Trophoblast cell (in vitro differentiated cells and primary cell): ENCODE data around the gene ITPA.
A peak's percentile ranks its signal among the peaks of the same experiment; 100 is the strongest.

Experiments used
- DNase-seq, 2 donors: peaks; one replicate each; pipeline ENCODE4 v3.0.0-alpha.2; 2016
- H2AFZ ChIP-seq: 2 replicates; pipeline ENCODE4 v1.6.1; 2013; ENCODE audit warnings: low read length, moderate library complexity, mild to moderate bottlenecking; ENCODE audit not compliant: insufficient read depth, poor library complexity
- H2AK5ac ChIP-seq: 2 replicates; pipeline ENCODE4 v1.6.1; 2013; ENCODE audit warnings: mild to moderate bottlenecking, low read length
- H2BK120ac ChIP-seq: 2 replicates; pipeline ENCODE4 v1.6.1; 2013; ENCODE audit warnings: low read length, mild to moderate bottlenecking, moderate library complexity; ENCODE audit not compliant: insufficient read depth, poor library complexity
- H2BK12ac ChIP-seq: 2 replicates; pipeline ENCODE4 v1.6.1; 2013; ENCODE audit warnings: mild to moderate bottlenecking, low read length, moderate library complexity
- H2BK5ac ChIP-seq: 2 replicates; pipeline ENCODE4 v1.6.1; 2013; ENCODE audit warnings: low read length, low read depth, moderate library complexity, mild to moderate bottlenecking; ENCODE audit not compliant: poor library complexity
- H3K14ac ChIP-seq: 2 replicates; pipeline ENCODE4 v1.6.1; 2013; ENCODE audit warnings: mild to moderate bottlenecking, low read length
- H3K18ac ChIP-seq: 2 replicates; pipeline ENCODE4 v1.6.1; 2013; ENCODE audit warnings: mild to moderate bottlenecking, low read length
- H3K23ac ChIP-seq: 2 replicates; pipeline ENCODE4 v1.6.1; 2013; ENCODE audit warnings: low read length
- H3K27ac ChIP-seq: 2 replicates; pipeline ENCODE4 v1.5.1; 2013; ENCODE audit warnings: low read depth, mild to moderate bottlenecking, inconsistent platforms, low read length, moderate library complexity
- H3K27me3 ChIP-seq: 2 replicates; pipeline ENCODE4 v1.6.1; 2013; ENCODE audit warnings: inconsistent platforms, mild to moderate bottlenecking, low read length, moderate library complexity; ENCODE audit not compliant: insufficient read depth
- H3K36me3 ChIP-seq, 2 experiments: 1 replicate in 1 of 2; 2 replicates in 1 of 2; pipeline ENCODE4 v1.6.1; 2013; ENCODE audit warnings: low read length in 2 of 2, mild to moderate bottlenecking in 2 of 2, moderate library complexity in 1 of 2; ENCODE audit not compliant: insufficient read depth in 2 of 2, control insufficient read depth in 1 of 2
- H3K4ac ChIP-seq: 2 replicates; pipeline ENCODE4 v1.6.1; 2013; ENCODE audit warnings: low read depth, mild to moderate bottlenecking, low read length, moderate library complexity
- H3K4me1 ChIP-seq, 2 experiments: 1 replicate in 1 of 2; 2 replicates in 1 of 2; pipeline ENCODE4 v1.6.1; 2013; ENCODE audit warnings: low read length in 2 of 2, mild to moderate bottlenecking in 2 of 2, moderate library complexity in 1 of 2; ENCODE audit not compliant: insufficient read depth in 2 of 2, control insufficient read depth in 1 of 2
- H3K4me2 ChIP-seq: 2 replicates; pipeline ENCODE4 v1.6.1; 2013; ENCODE audit warnings: inconsistent platforms, mild to moderate bottlenecking, low read length, moderate library complexity
- H3K4me3 ChIP-seq: 2 replicates; pipeline ENCODE4 v1.5.1; 2013; ENCODE audit warnings: mild to moderate bottlenecking, low read depth, low read length, inconsistent platforms
- H3K79me1 ChIP-seq: one replicate; pipeline ENCODE4 v1.6.1; 2013; ENCODE audit warnings: low read length
- H3K79me2 ChIP-seq: 2 replicates; pipeline ENCODE4 v1.6.1; 2013; ENCODE audit warnings: low read length, mild to moderate bottlenecking; ENCODE audit not compliant: control insufficient read depth, insufficient read depth, poor library complexity
- H3K9ac ChIP-seq: 2 replicates; pipeline ENCODE4 v1.6.1; 2013; ENCODE audit warnings: mild to moderate bottlenecking, low read length
- H3K9me3 ChIP-seq: 2 replicates; pipeline ENCODE4 v1.6.1; 2013; ENCODE audit warnings: low read depth, mild to moderate bottlenecking, control low read depth, inconsistent platforms, low read length; ENCODE audit not compliant: insufficient read depth
- H4K12ac ChIP-seq: 2 replicates; pipeline ENCODE4 v1.6.1; 2013; ENCODE audit warnings: low read depth, mild to moderate bottlenecking, low read length, moderate library complexity
- H4K8ac ChIP-seq: 2 replicates; pipeline ENCODE4 v1.6.1; 2013; ENCODE audit warnings: low read depth, mild to moderate bottlenecking, low read length, moderate library complexity
- H4K91ac ChIP-seq: one replicate; pipeline ENCODE4 v1.6.1; 2013; ENCODE audit warnings: low read depth, mild to moderate bottlenecking, low read length, moderate library complexity
- WGBS: extraction: QIAGEN DNeasy Blood & Tissue Kit; methylation state at CpG from one replicate; pipeline ENCODE4 v1.1.7; 2013; ENCODE audit warnings: missing lambda C conversion rate; ENCODE audit not compliant: insufficient read length, insufficient coverage; ENCODE audit errors: extremely low coverage; 5-methylcytosine and 5-hydroxymethylcytosine counted together

ITPA gene

GRCh38 chr20:3262566-3262965 is 53.3 kb downstream of the ITPA start:
- H3K27me3 ChIP-seq = no peaks in the 10 kb centered on the region
- H2AFZ ChIP-seq = no peak overlapping the region
- H3K27ac ChIP-seq = no peak overlapping the region
- no peaks in the 10 kb centered on the region for H3K79me1 ChIP-seq
- no peak overlapping the region for H3K4ac ChIP-seq
- H3K18ac ChIP-seq = no peak overlapping the region
- no peaks in the 10 kb centered on the region for H3K79me2 ChIP-seq
- H3K4me3 ChIP-seq = no peak overlapping the region
- H3K14ac ChIP-seq = no peak overlapping the region
- no peak overlapping the region for H2BK120ac ChIP-seq
- H2AK5ac ChIP-seq = no peak overlapping the region
- H2BK5ac ChIP-seq = no peak overlapping the region
- no peak overlapping the region for H4K12ac ChIP-seq
- no peaks in the 10 kb centered on the region for H3K9me3 ChIP-seq
- peak; percentile 56 to 61 for DNase-seq
- no peak overlapping the region for H3K9ac ChIP-seq
- H2BK12ac ChIP-seq = no peak overlapping the region
- H3K23ac ChIP-seq = no peak overlapping the region
- H3K4me1 ChIP-seq = no peaks in the 10 kb centered on the region
- peaks cover 16 to 24% of the 10 kb centered on the region in 2 experiments for H3K36me3 ChIP-seq
- H4K91ac ChIP-seq = no peak overlapping the region
- H3K4me2 ChIP-seq = no peak overlapping the region
- no peak overlapping the region for H4K8ac ChIP-seq

GRCh38 chr20:3270051-3270450 is 60.8 kb downstream of the ITPA start:
- no peaks in the 10 kb centered on the region for H3K4me1 ChIP-seq
- no peak overlapping the region for H3K18ac ChIP-seq
- no peaks in the 10 kb centered on the region for H3K79me2 ChIP-seq
- no peak overlapping the region for H3K23ac ChIP-seq
- peaks cover 5 to 13% of the 10 kb centered on the region in 2 experiments for H3K36me3 ChIP-seq
- H4K8ac ChIP-seq = no peak overlapping the region
- no peak overlapping the region for H2AFZ ChIP-seq
- no peaks in the 10 kb centered on the region for H3K79me1 ChIP-seq
- H3K27ac ChIP-seq = no peak overlapping the region
- DNase-seq = no peak
- H4K12ac ChIP-seq = no peak overlapping the region
- no peaks in the 10 kb centered on the region for H3K9me3 ChIP-seq
- no peak overlapping the region for H3K4ac ChIP-seq
- H3K4me3 ChIP-seq = no peak overlapping the region
- no peak overlapping the region for H3K4me2 ChIP-seq
- H2BK12ac ChIP-seq = no peak overlapping the region
- no peaks in the 10 kb centered on the region for H3K27me3 ChIP-seq
- H3K9ac ChIP-seq = no peak overlapping the region
- no peak overlapping the region for H4K91ac ChIP-seq
- no peak overlapping the region for H3K14ac ChIP-seq
- WGBS = no CpG with 5 or more reads among the region's 4 CpGs
- no peak overlapping the region for H2BK5ac ChIP-seq
- no peak overlapping the region for H2AK5ac ChIP-seq
- no peak overlapping the region for H2BK120ac ChIP-seq

- H2AFZ ChIP-seq = no peak overlapping the region
These were observed 64.1 kb downstream of the ITPA start for GRCh38 chr20:3273371-3273770.

More at GRCh38 chr20:3273371-3273770, 64.1 kb downstream of the ITPA start:
- H2BK12ac ChIP-seq = no peak overlapping the region
- H4K8ac ChIP-seq = no peak overlapping the region
- H4K91ac ChIP-seq = no peak overlapping the region
- H4K12ac ChIP-seq = no peak overlapping the region
- no peak overlapping the region for H3K23ac ChIP-seq
- H2BK120ac ChIP-seq = no peak overlapping the region
- H3K14ac ChIP-seq = no peak overlapping the region
- H2AK5ac ChIP-seq = no peak overlapping the region
- no peaks in the 10 kb centered on the region for H3K79me2 ChIP-seq
- no peaks in the 10 kb centered on the region for H3K27me3 ChIP-seq
- no CpG with 5 or more reads among the region's 4 CpGs for WGBS
- H3K4me3 ChIP-seq = no peak overlapping the region
- H2BK5ac ChIP-seq = no peak overlapping the region
- DNase-seq = no peak
- H3K4ac ChIP-seq = no peak overlapping the region
- no peak overlapping the region for H3K27ac ChIP-seq
- no peaks in the 10 kb centered on the region for H3K9me3 ChIP-seq
- H3K4me1 ChIP-seq = no peaks in the 10 kb centered on the region
- no peak overlapping the region for H3K9ac ChIP-seq
- H3K4me2 ChIP-seq = no peak overlapping the region
- no peak overlapping the region for H3K18ac ChIP-seq
- peaks cover 3 to 22% of the 10 kb centered on the region in 2 experiments for H3K36me3 ChIP-seq
- no peaks in the 10 kb centered on the region for H3K79me1 ChIP-seq
